Astrocyte (in vitro differentiated cells and primary cell): ENCODE results near the gene SV2C. TPM values are rescaled to one million over a fixed set of nuclear protein-coding genes. Genes with fewer than 3 reads are reported as not detected.

Experiments
- DNase-seq: peaks from one replicate; pipeline ENCODE4 v3.0.0-alpha.2; 2010; ENCODE audit warnings: low read depth
- FAIRE-seq: peaks from 2 replicates; lab custom pipeline; 2011; peaks lifted over from hg19 to GRCh38; lab: Jason Lieb, UNC
- H2AFZ ChIP-seq: 2 replicates; pipeline ENCODE4 v1.6.0; 2012; ENCODE audit warnings: low read depth, low read length, inconsistent platforms
- H3K27ac ChIP-seq: 2 replicates; pipeline ENCODE4 v1.5.1; 2011; ENCODE audit warnings: low read depth, low read length, inconsistent platforms
- H3K27me3 ChIP-seq: 2 replicates; pipeline ENCODE4 v1.6.0; 2011; ENCODE audit warnings: low read length, inconsistent platforms; ENCODE audit not compliant: insufficient read depth
- H3K36me3 ChIP-seq: 2 replicates; pipeline ENCODE4 v1.5.1; 2011; ENCODE audit warnings: low read length, inconsistent platforms; ENCODE audit not compliant: insufficient read depth
- H3K4me1 ChIP-seq: 2 replicates; pipeline ENCODE4 v1.5.1; 2011; ENCODE audit warnings: low read length, inconsistent platforms; ENCODE audit not compliant: insufficient read depth
- H3K4me2 ChIP-seq: 2 replicates; pipeline ENCODE4 v1.6.0; 2012; ENCODE audit warnings: low read length, inconsistent platforms
- H3K4me3 ChIP-seq: 2 replicates; pipeline ENCODE4 v1.5.1; 2011; ENCODE audit warnings: low read depth, mild to moderate bottlenecking, low read length, inconsistent platforms; ENCODE audit not compliant: insufficient read depth
- H3K79me2 ChIP-seq: 2 replicates; pipeline ENCODE4 v1.6.0; 2012; ENCODE audit warnings: mild to moderate bottlenecking, low read length, inconsistent platforms; ENCODE audit not compliant: insufficient read depth
- H3K9ac ChIP-seq: 2 replicates; pipeline ENCODE4 v1.6.0; 2012; ENCODE audit warnings: mild to moderate bottlenecking, low read length, inconsistent platforms
- H3K9me3 ChIP-seq: 2 replicates; pipeline ENCODE4 v1.5.1; 2012; ENCODE audit warnings: low read depth, mild to moderate bottlenecking, low read length, inconsistent platforms; ENCODE audit not compliant: insufficient read depth
- H4K20me1 ChIP-seq: 2 replicates; pipeline ENCODE4 v1.6.0; 2012; ENCODE audit warnings: low read length, inconsistent platforms; ENCODE audit not compliant: insufficient read depth
- H3K27ac Mint-ChIP-seq: one replicate; pipeline ENCODE4 v1.8.0; 2021; ENCODE audit warnings: mild to moderate bottlenecking, mixed read lengths; ENCODE audit not compliant: unreplicated experiment
- H3K27me3 Mint-ChIP-seq: one replicate; pipeline ENCODE4 v1.8.0; 2021; ENCODE audit warnings: low read depth, mixed read lengths; ENCODE audit not compliant: unreplicated experiment
- H3K36me3 Mint-ChIP-seq: one replicate; pipeline ENCODE4 v1.8.0; 2021; ENCODE audit warnings: low read depth, mixed read lengths; ENCODE audit not compliant: unreplicated experiment
- H3K4me1 Mint-ChIP-seq: one replicate; pipeline ENCODE4 v1.8.0; 2021; ENCODE audit warnings: low read depth, mixed read lengths; ENCODE audit not compliant: unreplicated experiment
- H3K4me3 Mint-ChIP-seq: one replicate; pipeline ENCODE4 v1.8.0; 2021; ENCODE audit warnings: mild to moderate bottlenecking, moderate library complexity, mixed read lengths; ENCODE audit not compliant: unreplicated experiment
- H3K9me3 Mint-ChIP-seq: one replicate; pipeline ENCODE4 v1.8.0; 2021; ENCODE audit warnings: mild to moderate bottlenecking, mixed read lengths; ENCODE audit not compliant: unreplicated experiment
- CTCF ChIP-seq: IDR thresholded peaks from 2 replicates; pipeline ENCODE4 v1.5.1; 2011; ENCODE audit warnings: low read depth, mild to moderate bottlenecking, inconsistent platforms, low read length, moderate library complexity; ENCODE audit not compliant: insufficient read depth
- EZH2 ChIP-seq: IDR thresholded peaks from 2 replicates; pipeline ENCODE4 v1.6.1; 2012; ENCODE audit warnings: mild to moderate bottlenecking, low read length, inconsistent platforms; ENCODE audit not compliant: insufficient read depth
- total RNA-seq: library from RNA; stranded (reverse); gene quantifications from 2 replicates; pipeline ENCODE4 v1.2.1, GENCODE V29; 2021

SV2C gene
- total RNA-seq, 1 donor from 2014 or later = 0.05 TPM

GRCh38 chr5:76196457-76196856 is 113.3 kb downstream of the SV2C start:
- no peaks in the 10 kb centered on the region for H3K4me1 ChIP-seq
- H2AFZ ChIP-seq = no peak overlapping the region
- FAIRE-seq (no peak), DNase-seq (no peak)
- no peak overlapping the region for H3K27ac Mint-ChIP-seq
- no peaks in the 10 kb centered on the region for H3K9me3 Mint-ChIP-seq
- no peaks in the 10 kb centered on the region for H4K20me1 ChIP-seq
- peaks cover 2% of the 10 kb centered on the region for H3K27me3 Mint-ChIP-seq
- no peaks in the 10 kb centered on the region for H3K27me3 ChIP-seq
- TF ChIP-seq CTCF (no peak), EZH2 (no peak)
- H3K4me3 Mint-ChIP-seq = no peak overlapping the region
- no peaks in the 10 kb centered on the region for H3K9me3 ChIP-seq
- no peaks in the 10 kb centered on the region for H3K79me2 ChIP-seq
- H3K4me2 ChIP-seq = no peak overlapping the region
- H3K4me3 ChIP-seq = no peak overlapping the region
- no peak overlapping the region for H3K27ac ChIP-seq
- H3K4me1 Mint-ChIP-seq = peaks cover 12% of the 10 kb centered on the region
- H3K36me3 ChIP-seq = no peaks in the 10 kb centered on the region
- no peak overlapping the region for H3K9ac ChIP-seq
- H3K36me3 Mint-ChIP-seq = no peaks in the 10 kb centered on the region

GRCh38 chr5:76196886-76197489 is 113.8 kb downstream of the SV2C start:
- Histone ChIP-seq H3K9ac (no peak overlapping the region), H3K9me3 (no peaks in the 10 kb centered on the region), H4K20me1 (no peaks in the 10 kb centered on the region), H3K36me3 (no peaks in the 10 kb centered on the region), H3K4me2 (no peak overlapping the region), H3K79me2 (no peaks in the 10 kb centered on the region), H3K27ac (no peak overlapping the region), H2AFZ (no peak overlapping the region), H3K4me1 (no peaks in the 10 kb centered on the region), H3K4me3 (no peak overlapping the region), H3K27me3 (no peaks in the 10 kb centered on the region)
- no peak for DNase-seq
- TF ChIP-seq EZH2 (no peak), CTCF (no peak)
- H3K27ac Mint-ChIP-seq = no peak overlapping the region
- no peak for FAIRE-seq
- no peaks in the 10 kb centered on the region for H3K9me3 Mint-ChIP-seq
- H3K36me3 Mint-ChIP-seq = no peaks in the 10 kb centered on the region
- peaks cover 12% of the 10 kb centered on the region for H3K4me1 Mint-ChIP-seq
- H3K4me3 Mint-ChIP-seq = no peak overlapping the region
- peaks cover 2% of the 10 kb centered on the region for H3K27me3 Mint-ChIP-seq

GRCh38 chr5:76197726-76198125 is 114.5 kb downstream of the SV2C start:
- H3K4me3 ChIP-seq = no peak overlapping the region
- no peak overlapping the region for H3K4me2 ChIP-seq
- H3K4me1 ChIP-seq = no peaks in the 10 kb centered on the region
- Mint-ChIP-seq H3K27me3 (peaks cover 2% of the 10 kb centered on the region), H3K4me3 (no peak overlapping the region), H3K27ac (no peak overlapping the region), H3K4me1 (peaks cover 12% of the 10 kb centered on the region), H3K36me3 (no peaks in the 10 kb centered on the region), H3K9me3 (no peaks in the 10 kb centered on the region)
- no peak for DNase-seq
- no peaks in the 10 kb centered on the region for H3K79me2 ChIP-seq
- H3K27me3 ChIP-seq = no peaks in the 10 kb centered on the region
- FAIRE-seq = no peak
- no peaks in the 10 kb centered on the region for H3K36me3 ChIP-seq
- H2AFZ ChIP-seq = no peak overlapping the region
- no peak overlapping the region for H3K27ac ChIP-seq
- H3K9ac ChIP-seq = no peak overlapping the region
- TF ChIP-seq CTCF (no peak), EZH2 (no peak)
- no peaks in the 10 kb centered on the region for H3K9me3 ChIP-seq
- H4K20me1 ChIP-seq = no peaks in the 10 kb centered on the region
